T-helper 17 cell (primary cell): Measurements from ENCODE around the gene BEX2. TPM values are rescaled to one million over a fixed set of nuclear protein-coding genes. Genes with fewer than 3 reads are reported as not detected.
A peak's percentile ranks its signal among the peaks of the same experiment; 100 is the strongest.
"Not testable (repeated sequence)": the region's sequence is repeated elsewhere in the genome, so short reads cannot be mapped to it uniquely, and the experiment has no call there.

Experiments
- ATAC-seq: fragments of 150-1000 bp; cut with Tn5 transposase; 2 replicates; pipeline ENCODE4 v1.10.0; 2021; ENCODE audit warnings: mild to moderate bottlenecking, moderate library complexity
- DNase-seq, 3 donors: peaks; one replicate each; pipeline versions ENCODE4 v3.0.0 to v3.0.0-alpha.2; 2020 to 2021
- H3K9me3 ChIP-seq: one replicate; pipeline ENCODE4 v1.7.0; 2013; ENCODE audit warnings: low read length, mild to moderate bottlenecking; ENCODE audit not compliant: control insufficient read depth, poor library complexity, severe bottlenecking
- H3K27ac Mint-ChIP-seq: one replicate; pipeline ENCODE4 v1.8.0; 2022; ENCODE audit warnings: mild to moderate bottlenecking, moderate library complexity, mixed read lengths
- H3K27me3 Mint-ChIP-seq: one replicate; pipeline ENCODE4 v1.8.0; 2022; ENCODE audit warnings: mixed read lengths
- H3K36me3 Mint-ChIP-seq: one replicate; pipeline ENCODE4 v1.8.0; 2022; ENCODE audit warnings: low read depth, mixed read lengths
- H3K4me1 Mint-ChIP-seq: one replicate; pipeline ENCODE4 v1.8.0; 2022; ENCODE audit warnings: mild to moderate bottlenecking, mixed read lengths
- H3K4me3 Mint-ChIP-seq: one replicate; pipeline ENCODE4 v1.8.0; 2022; ENCODE audit warnings: mild to moderate bottlenecking, moderate library complexity, mixed read lengths
- total RNA-seq, 4 donors: library from RNA in 2 of 4; stranded (reverse) in 2 of 4; gene quantifications; one replicate each; pipeline ENCODE4 v1.2.3 and lab custom pipeline; 2022 to 2026

Gene BEX2
- total RNA-seq (10 to 100 TPM; 24.6 to 28.2 TPM), total RNA-seq (lab: John Stamatoyannopoulos, UW) (14.3 to 18.6 reads per million in 2 donors)

DNA sequence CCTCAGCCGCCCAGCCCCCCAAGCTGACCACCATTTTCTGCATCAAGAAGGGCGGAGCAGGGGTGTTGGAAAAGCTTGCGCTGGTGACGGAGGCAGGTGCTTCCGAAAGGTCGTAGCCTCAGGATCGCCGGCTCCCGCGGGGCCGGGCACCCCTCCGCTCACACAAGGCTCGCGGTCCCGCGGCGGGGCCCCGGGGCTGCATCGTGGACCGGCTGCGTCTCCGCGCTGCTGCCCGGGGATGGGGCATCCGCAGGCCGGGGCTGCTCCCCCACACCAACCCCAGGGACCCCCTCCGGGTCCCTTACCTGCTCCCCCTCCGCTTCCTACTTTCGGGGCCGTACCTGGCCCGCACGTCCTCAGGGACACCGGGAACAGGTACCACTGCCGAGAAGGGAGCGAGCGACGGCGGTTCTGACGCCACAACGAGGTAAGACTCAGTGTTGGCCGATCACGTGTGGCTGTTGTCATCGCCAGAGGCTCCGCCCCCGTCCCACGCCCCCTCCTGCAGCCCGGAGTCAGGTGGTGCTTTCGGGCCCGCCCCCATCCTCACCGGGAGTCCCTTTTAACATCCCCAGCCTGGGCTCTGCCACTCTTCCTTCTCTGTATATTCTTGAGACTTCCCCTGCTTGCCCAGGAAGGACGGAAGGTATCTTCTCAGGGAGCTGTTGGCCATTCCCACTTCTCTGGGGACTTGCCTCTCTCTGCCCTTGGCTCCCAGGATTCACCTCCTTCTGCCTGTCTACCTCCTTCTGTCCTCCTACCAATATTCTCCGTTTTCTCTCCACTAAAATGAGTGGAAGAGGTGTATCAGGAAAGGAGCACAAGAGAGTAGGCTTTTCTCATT is at the start of gene BEX2:
BEX2 (minus strand) TSS at position 436 of the 844 bp plus-strand sequence. CDS start 1,014 bp downstream, outside the sequence.
- no peaks in the 10 kb centered on the region for H3K27me3 Mint-ChIP-seq
- H3K4me3 Mint-ChIP-seq: peak within 1 kb of the TSS; percentile 81
- no peaks in the 10 kb centered on the region for H3K9me3 ChIP-seq
- ATAC-seq (peak; percentile 100), DNase-seq (peak; percentile 69 to 76 (median 70))
- no peaks in the 10 kb centered on the region for H3K36me3 Mint-ChIP-seq
- no peaks in the 10 kb centered on the region for H3K4me1 Mint-ChIP-seq
- H3K27ac Mint-ChIP-seq: peak within 1 kb of the TSS; percentile 67

DNA sequence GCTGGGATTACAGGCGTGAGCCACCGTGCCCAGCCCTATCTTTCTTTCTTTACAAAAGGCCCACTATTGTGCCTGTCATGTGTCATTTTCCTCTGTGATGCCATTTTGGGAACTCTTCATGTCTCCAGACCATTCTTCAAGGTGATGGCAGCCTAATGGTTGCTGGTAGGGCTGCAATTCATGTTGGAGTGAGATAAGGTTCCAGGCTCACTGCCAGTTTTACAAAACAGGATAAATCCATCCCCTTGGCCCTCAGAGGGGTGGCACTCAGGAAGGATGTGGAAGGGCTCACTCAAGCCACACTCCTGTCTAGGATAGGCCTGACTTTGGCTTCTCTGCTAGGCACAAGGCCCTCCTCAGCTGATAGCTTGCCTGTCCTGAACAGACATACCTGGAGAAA is 49.3 kb upstream of the BEX2 start:
- ATAC-seq (no peak), DNase-seq (no peak)
- H3K27me3 Mint-ChIP-seq: peaks cover 6% of the 10 kb centered on the region
- no peaks in the 10 kb centered on the region for H3K9me3 ChIP-seq
- peaks cover 2% of the 10 kb centered on the region for H3K36me3 Mint-ChIP-seq
- H3K4me1 Mint-ChIP-seq: peaks cover 7% of the 10 kb centered on the region
- no peak overlapping the region for H3K27ac Mint-ChIP-seq
- H3K4me3 Mint-ChIP-seq: no peak overlapping the region

DNA sequence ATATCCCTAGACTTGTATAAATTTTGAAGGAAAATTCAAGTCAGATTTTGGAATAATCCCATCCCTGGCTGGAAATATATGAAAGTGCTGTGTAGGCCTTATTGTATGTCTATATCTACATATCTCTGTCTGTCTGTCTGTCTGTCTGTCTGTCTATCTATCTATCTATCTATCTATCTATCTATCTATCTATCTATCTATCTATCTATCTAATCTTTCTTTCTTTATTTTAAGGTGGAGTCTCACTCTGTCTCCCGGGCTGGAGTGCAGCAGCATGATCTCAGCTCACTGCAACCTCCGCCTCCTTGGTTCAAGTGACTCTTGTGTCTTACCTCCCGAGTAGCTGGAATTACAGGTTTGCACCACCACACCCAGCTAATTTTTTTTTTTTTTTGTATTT is 48.8 kb upstream of the BEX2 start:
- not testable (repeated sequence) for H3K9me3 ChIP-seq, H3K27me3 Mint-ChIP-seq, H3K4me3 Mint-ChIP-seq, H3K27ac Mint-ChIP-seq, H3K4me1 Mint-ChIP-seq, ATAC-seq, H3K36me3 Mint-ChIP-seq, DNase-seq

DNA sequence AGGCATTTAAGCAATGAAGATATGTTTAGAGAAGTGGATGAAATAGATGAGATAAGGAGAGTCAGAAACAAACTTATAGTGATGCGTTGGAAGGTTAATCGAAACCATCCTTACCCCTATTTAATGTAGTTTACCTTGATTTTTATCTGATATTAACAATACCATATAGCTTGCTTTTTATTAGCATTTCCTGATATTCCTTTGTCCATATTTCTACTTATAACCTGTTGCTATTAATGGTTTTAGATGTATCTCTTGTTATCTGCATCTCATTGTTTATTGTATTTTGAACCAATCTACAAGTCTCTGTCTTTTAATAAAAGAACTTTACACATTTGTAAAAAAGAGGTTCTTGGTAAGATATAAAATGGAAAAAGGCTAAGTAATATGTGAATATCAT is 47.1 kb upstream of the BEX2 start:
- Mint-ChIP-seq H3K27me3 (peaks cover 12% of the 10 kb centered on the region), H3K27ac (no peak overlapping the region), H3K36me3 (peaks cover 2% of the 10 kb centered on the region), H3K4me1 (peaks cover 7% of the 10 kb centered on the region), H3K4me3 (no peak overlapping the region)
- ATAC-seq (no peak), DNase-seq (no peak)
- H3K9me3 ChIP-seq: no peaks in the 10 kb centered on the region

- H3K27me3 Mint-ChIP-seq: peaks cover 12% of the 10 kb centered on the region
- H3K27ac Mint-ChIP-seq: no peak overlapping the region
- H3K4me3 Mint-ChIP-seq: peak overlapping the region; percentile 84
- no peak for ATAC-seq
- H3K36me3 Mint-ChIP-seq: peaks cover 2% of the 10 kb centered on the region
- H3K9me3 ChIP-seq: no peaks in the 10 kb centered on the region
- peaks cover 7% of the 10 kb centered on the region for H3K4me1 Mint-ChIP-seq
- no peak for DNase-seq
Observed at GRCh38 chrX:103356858-103357257, 46.1 kb upstream of the BEX2 start.

GRCh38 chrX:103356130-103356798 is 45.5 kb upstream of the BEX2 start, which contains the start of gene TCEAL9:
Gene TCEAL9, plus strand, starts transcription at chrX:103356506. Its CDS starts 1,179 bp downstream, at chrX:103357685.
- peaks cover 2% of the 10 kb centered on the region for H3K36me3 Mint-ChIP-seq
- H3K4me3 Mint-ChIP-seq: peak within 1 kb of the TSS; percentile 84
- peaks cover 7% of the 10 kb centered on the region for H3K4me1 Mint-ChIP-seq
- peaks cover 12% of the 10 kb centered on the region for H3K27me3 Mint-ChIP-seq
- H3K27ac Mint-ChIP-seq: no peak within 1 kb of the TSS
- DNase-seq (no peak), ATAC-seq (no peak)
- no peaks in the 10 kb centered on the region for H3K9me3 ChIP-seq

DNA sequence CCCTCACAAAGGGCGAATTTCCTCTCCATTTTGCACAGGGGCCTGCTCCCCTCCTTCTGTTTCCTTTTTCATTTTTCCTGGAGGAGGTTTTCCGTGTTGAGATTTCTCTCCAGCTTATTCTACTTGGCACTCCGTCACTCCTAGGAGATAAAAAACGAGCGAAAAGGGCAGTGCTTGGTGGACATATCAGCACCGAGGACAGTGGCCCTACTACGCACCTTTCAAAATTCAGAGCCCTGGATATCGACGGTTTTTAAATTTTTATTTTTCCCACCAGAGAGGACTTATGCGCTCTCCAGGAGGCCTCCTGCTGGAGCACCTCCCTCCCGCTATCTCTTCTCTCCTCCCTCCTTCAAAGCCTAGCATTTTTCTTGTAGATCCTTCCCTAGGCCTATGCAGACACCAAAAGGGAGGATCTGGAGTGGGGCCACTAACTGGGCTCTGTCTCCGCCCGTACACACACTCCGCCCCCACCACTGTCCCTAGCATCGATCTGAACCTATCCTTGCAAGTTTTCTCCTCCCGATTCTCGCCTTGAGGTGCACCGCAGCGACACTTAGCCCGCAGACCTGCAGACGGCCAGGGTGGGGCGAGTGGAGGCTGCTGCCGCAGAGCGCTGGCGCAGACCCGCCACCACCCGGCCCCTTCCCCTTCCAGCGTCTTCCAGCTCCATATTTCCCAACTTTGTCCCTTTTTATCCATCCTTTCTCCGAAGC is 37.0 kb upstream of the BEX2 start:
- DNase-seq (no peak), ATAC-seq (no peak)
- Mint-ChIP-seq H3K36me3 (no peaks in the 10 kb centered on the region), H3K27ac (no peak overlapping the region), H3K4me3 (no peak overlapping the region), H3K27me3 (peaks cover 10% of the 10 kb centered on the region), H3K4me1 (no peaks in the 10 kb centered on the region)
- no peaks in the 10 kb centered on the region for H3K9me3 ChIP-seq

GRCh38 chrX:103344606-103345005 is 33.8 kb upstream of the BEX2 start:
- Mint-ChIP-seq H3K36me3 (no peaks in the 10 kb centered on the region), H3K4me3 (no peak overlapping the region), H3K27me3 (peaks cover 10% of the 10 kb centered on the region), H3K27ac (no peak overlapping the region), H3K4me1 (no peaks in the 10 kb centered on the region)
- no peaks in the 10 kb centered on the region for H3K9me3 ChIP-seq
- DNase-seq (no peak), ATAC-seq (no peak)

DNA sequence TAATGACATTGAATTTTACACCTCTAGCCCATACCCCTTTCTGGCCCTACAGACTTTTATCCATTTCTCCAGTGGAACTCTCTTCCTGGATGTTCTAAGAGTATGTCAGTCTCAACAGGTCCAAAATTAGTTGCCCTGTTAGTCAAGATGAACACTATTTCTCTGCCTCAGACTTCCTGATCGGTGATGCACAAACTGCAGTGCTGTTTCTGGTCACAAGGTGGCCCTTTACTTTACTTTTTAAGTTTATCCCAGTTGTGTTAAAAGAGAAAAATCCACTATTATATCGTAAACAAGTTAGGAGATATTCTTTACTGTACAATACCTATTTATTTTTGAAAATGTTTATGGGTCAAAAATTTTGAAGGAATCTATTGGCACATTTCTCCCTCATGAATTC is 32.3 kb upstream of the BEX2 start:
- H3K9me3 ChIP-seq: no peaks in the 10 kb centered on the region
- ATAC-seq (peak; percentile 54), DNase-seq (no peak)
- Mint-ChIP-seq H3K4me1 (no peaks in the 10 kb centered on the region), H3K27ac (no peak overlapping the region), H3K36me3 (no peaks in the 10 kb centered on the region), H3K4me3 (no peak overlapping the region), H3K27me3 (peaks cover 6% of the 10 kb centered on the region)

DNA sequence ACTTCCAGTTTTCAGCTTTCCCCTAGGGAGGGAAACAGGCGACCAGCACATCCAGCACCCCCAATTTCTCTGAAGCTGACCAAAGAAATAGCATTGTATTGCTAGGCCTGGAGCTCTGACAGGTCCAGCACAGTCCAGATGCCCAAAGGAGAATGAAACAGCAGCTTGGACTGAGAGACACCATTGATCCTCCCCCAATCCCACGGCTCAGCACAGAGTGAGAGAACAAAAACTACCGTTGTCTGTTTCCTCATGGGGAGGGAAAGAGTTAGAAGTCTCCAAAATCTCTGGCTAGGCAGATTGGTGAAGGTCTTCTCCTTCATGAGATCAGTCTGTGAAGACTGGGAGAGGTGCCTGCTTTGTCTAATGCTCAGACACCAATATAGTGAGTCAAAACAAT is 27.9 kb upstream of the BEX2 start:
- no peak for ATAC-seq
- Mint-ChIP-seq H3K27me3 (peaks cover 6% of the 10 kb centered on the region), H3K36me3 (no peaks in the 10 kb centered on the region), H3K4me3 (peak overlapping the region; percentile 7), H3K27ac (no peak overlapping the region), H3K4me1 (no peaks in the 10 kb centered on the region)
- DNase-seq: no peak
- H3K9me3 ChIP-seq: no peaks in the 10 kb centered on the region

DNA sequence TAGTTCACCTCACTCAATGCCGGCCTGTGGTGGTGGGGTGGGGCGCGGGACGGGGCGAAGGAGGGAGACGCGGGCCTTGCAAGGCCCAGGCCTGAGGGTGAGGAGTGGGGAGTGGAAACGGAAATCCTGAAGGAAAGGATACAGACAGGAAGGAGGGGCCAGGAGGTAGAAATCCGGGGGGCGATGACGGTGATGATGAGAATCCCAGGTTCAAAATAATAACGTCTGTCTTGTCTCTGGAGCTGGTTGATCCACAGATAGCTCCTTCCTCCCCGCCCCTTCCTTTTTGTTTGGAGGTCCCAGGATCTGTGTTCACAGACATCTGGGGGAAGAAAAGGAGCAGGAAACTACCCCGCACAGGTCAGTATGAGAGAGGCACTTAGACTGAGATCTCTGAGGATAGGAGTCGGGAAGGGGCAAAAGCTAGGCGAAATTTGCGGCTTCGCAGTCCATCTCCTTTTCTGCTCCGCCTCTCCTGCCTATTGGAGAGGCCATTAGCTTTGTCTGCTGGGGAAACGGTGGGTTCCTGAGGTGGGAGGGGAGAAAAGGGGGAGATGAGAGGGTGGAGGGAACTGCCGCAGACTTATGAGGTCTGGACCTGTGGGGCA is 20.0 kb upstream of the BEX2 start:
- no peaks in the 10 kb centered on the region for H3K9me3 ChIP-seq
- DNase-seq: no peak
- no peak for ATAC-seq
- Mint-ChIP-seq H3K27me3 (peaks cover 29% of the 10 kb centered on the region), H3K4me1 (peaks cover 2% of the 10 kb centered on the region), H3K27ac (no peak overlapping the region), H3K4me3 (no peak overlapping the region), H3K36me3 (peaks cover 4% of the 10 kb centered on the region)

DNA sequence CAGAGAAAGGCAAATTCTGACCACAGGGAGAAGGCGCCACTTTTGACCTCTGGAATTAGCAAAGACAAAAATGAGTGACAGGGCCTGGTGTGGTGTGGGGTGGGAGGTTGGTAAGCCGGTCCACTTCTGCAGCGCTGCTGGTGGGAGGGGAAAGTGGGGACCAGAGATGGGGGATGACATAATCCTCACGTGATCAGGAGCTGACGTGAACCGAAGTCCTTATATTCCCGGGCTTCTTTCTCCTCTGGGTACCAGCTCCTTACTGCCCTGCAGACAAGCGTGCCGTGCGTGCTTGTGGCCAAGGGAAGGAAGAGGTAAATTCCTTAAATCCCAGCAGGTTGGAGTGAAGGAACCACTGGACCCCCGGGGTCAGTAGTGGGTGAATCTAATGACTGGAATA is 19.2 kb upstream of the BEX2 start, which contains the start of gene TCEAL7:
TCEAL7 (plus strand) TSS at position 249 of the 400 bp plus-strand sequence. CDS start 1,165 bp downstream, outside the sequence.
- DNase-seq: no peak
- Mint-ChIP-seq H3K4me3 (no peak within 1 kb of the TSS), H3K4me1 (peaks cover 2% of the 10 kb centered on the region), H3K27me3 (peaks cover 29% of the 10 kb centered on the region), H3K27ac (no peak within 1 kb of the TSS), H3K36me3 (peaks cover 4% of the 10 kb centered on the region)
- no peaks in the 10 kb centered on the region for H3K9me3 ChIP-seq
- no peak for ATAC-seq

- no peak for ATAC-seq
- peak overlapping the region; percentile 67 for H3K27ac Mint-ChIP-seq
Observed at GRCh38 chrX:103311399-103311780, 600 bp upstream of the BEX2 start.

More at GRCh38 chrX:103311399-103311780, 600 bp upstream of the BEX2 start:
- H3K9me3 ChIP-seq: no peaks in the 10 kb centered on the region
- Mint-ChIP-seq H3K4me3 (peak overlapping the region; percentile 81), H3K27me3 (no peaks in the 10 kb centered on the region), H3K36me3 (no peaks in the 10 kb centered on the region), H3K4me1 (no peaks in the 10 kb centered on the region)
- no peak for DNase-seq
